Kidney (tissue), 14 donors: ENCODE data around the gene DRAM1. TPM values are rescaled to one million over a fixed set of nuclear protein-coding genes. Genes with fewer than 3 reads are reported as not detected.
"Not testable (repeated sequence)": the region's sequence is repeated elsewhere in the genome, so short reads cannot be mapped to it uniquely, and the experiment has no call there.

Source experiments
- DNase-seq, 5 donors: peaks; one replicate each; pipeline ENCODE4 v3.0.0-alpha.2; 2013 to 2020
- FAIRE-seq: peaks from 2 replicates; lab custom pipeline; 2012; peaks lifted over from hg19 to GRCh38; lab: Jason Lieb, UNC
- H3K27ac ChIP-seq, 2 donors: one replicate each; pipeline ENCODE4 v1.7.0; 2013; ENCODE audit warnings: low read depth in 2 of 2, low read length in 2 of 2, inconsistent platforms in 1 of 2
- H3K27me3 ChIP-seq: one replicate; pipeline ENCODE4 v1.7.1; 2013; ENCODE audit warnings: low read length, inconsistent platforms; ENCODE audit not compliant: control insufficient read depth, insufficient read depth
- H3K36me3 ChIP-seq, 3 donors: one replicate each; pipeline versions ENCODE4 v1.7.0 to v1.7.1; 2013; ENCODE audit warnings: low read length in 3 of 3, control low read depth in 1 of 3, inconsistent platforms in 1 of 3; ENCODE audit not compliant: insufficient read depth in 3 of 3, control insufficient read depth in 2 of 3
- H3K4me1 ChIP-seq, 3 donors: one replicate each; pipeline versions ENCODE4 v1.7.0 to v1.7.1; 2013; ENCODE audit warnings: low read length in 3 of 3, inconsistent platforms in 1 of 3, low read depth in 1 of 3; ENCODE audit not compliant: control insufficient read depth in 2 of 3, insufficient read depth in 2 of 3
- H3K4me3 ChIP-seq, 3 donors: one replicate each; pipeline versions ENCODE4 v1.7.0 to v1.8.1; 2013; ENCODE audit warnings: low read length in 3 of 3, control low read depth in 1 of 3, inconsistent platforms in 1 of 3
- H3K9ac ChIP-seq, 3 donors: one replicate each; pipeline versions ENCODE4 v1.7.0 to v1.7.1; 2013; ENCODE audit warnings: low read length in 3 of 3, control low read depth in 1 of 3, inconsistent platforms in 1 of 3
- H3K9me3 ChIP-seq, 3 donors: one replicate each; pipeline versions ENCODE4 v1.7.0 to v1.7.1; 2013; ENCODE audit warnings: low read length in 3 of 3, control low read depth in 1 of 3, inconsistent platforms in 1 of 3; ENCODE audit not compliant: control insufficient read depth in 2 of 3, insufficient read depth in 1 of 3
- intact Hi-C: fragments of 100-400 bp; cut with DNase I; formaldehyde crosslinking; loops from one replicate; pipeline ENCODE4 v1.11.1; 2022
- polyA plus RNA-seq: library from polyadenylated mRNA; stranded (reverse); fragments of 350-450 nt; fragmentation: Illumina TruSeq; extraction: RNeasy Lipid Tissue Mini Kit (QIAGEN cat#74804); gene quantifications from one replicate; pipeline ENCODE4 v1.2.3, GENCODE V29; 2014; ENCODE audit warnings: low read depth, low replicate concordance; ENCODE audit not compliant: insufficient read depth
- total RNA-seq: library from RNA; stranded (reverse); fragmentation: NEBNext Ultra II Directional; extraction: Animal tissue kit (Norgen Biotek cat#: 25700); gene quantifications from one replicate; pipeline ENCODE4 v1.2.1, GENCODE V29; 2021
- TF ChIP-seq, protein P1 (sequence below): IDR thresholded peaks from 3 replicates; pipeline ENCODE4 v1.5.1; 2012; ENCODE audit warnings: mild to moderate bottlenecking, moderate library complexity, borderline replicate concordance; ENCODE audit not compliant: insufficient read depth; ENCODE audit errors: extremely low read depth
- donor health status: control.
- donor health status: control.
- donor health status: control.
- donor health status: control.
- donor health status: control.
- donor health status: DM: yes; HTN: yes; CAD: no.
- donor health status: Normal renal cell carcinoma (clear cell type).

The DRAM1 gene
- total and polyA plus RNA-seq, 2 donors from 2014 or later, result 19.0 to 35.8 TPM

- DNase-seq (no peak), FAIRE-seq (no peak)
- no peak overlapping the region for H3K27ac ChIP-seq
- no peaks in the 10 kb centered on the region for H3K9me3 ChIP-seq
- TF ChIP-seq, protein P1, sequence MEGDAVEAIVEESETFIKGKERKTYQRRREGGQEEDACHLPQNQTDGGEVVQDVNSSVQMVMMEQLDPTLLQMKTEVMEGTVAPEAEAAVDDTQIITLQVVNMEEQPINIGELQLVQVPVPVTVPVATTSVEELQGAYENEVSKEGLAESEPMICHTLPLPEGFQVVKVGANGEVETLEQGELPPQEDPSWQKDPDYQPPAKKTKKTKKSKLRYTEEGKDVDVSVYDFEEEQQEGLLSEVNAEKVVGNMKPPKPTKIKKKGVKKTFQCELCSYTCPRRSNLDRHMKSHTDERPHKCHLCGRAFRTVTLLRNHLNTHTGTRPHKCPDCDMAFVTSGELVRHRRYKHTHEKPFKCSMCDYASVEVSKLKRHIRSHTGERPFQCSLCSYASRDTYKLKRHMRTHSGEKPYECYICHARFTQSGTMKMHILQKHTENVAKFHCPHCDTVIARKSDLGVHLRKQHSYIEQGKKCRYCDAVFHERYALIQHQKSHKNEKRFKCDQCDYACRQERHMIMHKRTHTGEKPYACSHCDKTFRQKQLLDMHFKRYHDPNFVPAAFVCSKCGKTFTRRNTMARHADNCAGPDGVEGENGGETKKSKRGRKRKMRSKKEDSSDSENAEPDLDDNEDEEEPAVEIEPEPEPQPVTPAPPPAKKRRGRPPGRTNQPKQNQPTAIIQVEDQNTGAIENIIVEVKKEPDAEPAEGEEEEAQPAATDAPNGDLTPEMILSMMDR, result no peak
- no peaks in the 10 kb centered on the region for H3K36me3 ChIP-seq
- no peak overlapping the region for H3K4me3 ChIP-seq
- H3K4me1 ChIP-seq, result peaks cover 0 to 10% (median 7%) of the 10 kb centered on the region in 3 donors
- no peaks in the 10 kb centered on the region for H3K27me3 ChIP-seq
- intact Hi-C loops, result no loop called here
- no peak overlapping the region for H3K9ac ChIP-seq
Observed at GRCh38 chr12:101884174-101884573, 6.8 kb downstream of the DRAM1 start.

DNA sequence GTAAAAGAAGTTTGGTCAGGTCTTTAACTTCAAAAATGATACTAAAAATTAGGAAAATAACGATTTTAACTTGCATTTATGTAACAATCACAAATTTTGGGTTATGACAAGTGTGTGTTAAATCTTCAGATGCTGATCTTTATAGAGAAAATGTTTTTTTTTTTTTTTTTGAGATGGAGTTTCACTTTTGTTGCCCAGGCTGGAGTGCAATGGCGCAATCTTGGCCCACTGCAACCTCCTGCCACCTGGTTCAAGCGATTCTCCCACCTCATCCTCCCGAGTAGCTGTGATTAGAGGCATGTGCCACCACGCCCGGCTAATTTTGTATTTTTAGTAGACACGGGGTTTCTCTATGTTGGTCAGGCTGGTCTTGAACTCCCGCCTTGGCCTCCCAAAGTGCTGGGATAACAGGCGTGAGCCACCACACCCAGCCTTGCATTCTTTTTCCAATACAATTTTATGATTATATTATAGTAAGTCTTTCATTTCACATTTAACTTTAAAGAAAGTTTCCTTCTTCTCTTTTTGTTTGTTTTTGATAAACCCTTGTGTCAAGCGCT, 7.5 kb downstream of the DRAM1 start:
- not testable (repeated sequence) for H3K9me3 ChIP-seq, FAIRE-seq

DNA sequence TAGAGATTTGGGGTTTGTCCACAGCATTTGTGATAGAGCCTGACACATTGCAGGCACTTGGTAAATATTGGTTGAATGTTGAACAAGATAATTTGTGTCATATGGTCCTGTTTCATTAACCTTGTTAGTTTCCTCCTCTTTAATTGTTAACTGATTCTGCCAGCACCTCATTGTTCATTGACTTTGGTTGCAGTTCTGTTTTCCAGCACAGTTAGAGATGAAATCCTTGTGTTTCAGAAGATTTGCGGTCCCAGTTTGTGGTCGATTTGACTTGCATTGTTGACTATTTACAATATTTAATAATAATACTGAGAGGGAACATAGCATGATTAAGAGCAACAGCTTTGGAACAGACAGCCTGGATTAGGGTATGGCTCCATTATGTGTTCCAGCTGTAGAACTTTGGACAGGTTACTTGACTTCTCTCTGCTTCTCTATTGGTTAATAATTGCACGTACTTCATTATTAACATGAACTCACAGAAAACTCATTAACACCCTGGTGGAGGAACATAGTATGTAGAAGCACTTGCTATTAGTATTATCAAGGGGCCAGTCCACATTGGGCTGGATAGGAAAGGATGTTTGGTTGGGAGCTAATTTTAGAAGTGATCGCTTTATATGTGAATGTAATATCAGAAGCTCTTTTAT, 8.7 kb downstream of the DRAM1 start:
- Histone ChIP-seq H3K4me1 (peaks cover 0 to 7% (median 6%) of the 10 kb centered on the region in 3 donors), H3K36me3 (no peaks in the 10 kb centered on the region), H3K9ac (no peak overlapping the region), H3K27ac (peak overlapping the region; percentile 16 to 32), H3K4me3 (peak overlapping the region in 2 of 3 donors; percentile 34 to 54), H3K9me3 (no peaks in the 10 kb centered on the region), H3K27me3 (no peaks in the 10 kb centered on the region)
- intact Hi-C loops, result no loop called here
- FAIRE-seq (no peak), DNase-seq (peak in 1 of 5 donors; percentile 37)
- TF ChIP-seq, protein P1, result no peak

More for the DNA sequence above, 7.5 kb downstream of the DRAM1 start:
- H3K4me1 ChIP-seq, H3K4me3 ChIP-seq, H3K9ac ChIP-seq, H3K27ac ChIP-seq, H3K27me3 ChIP-seq, DNase-seq, H3K36me3 ChIP-seq, intact Hi-C loops: not testable (repeated sequence)

GRCh38 chr12:101889211-101889752, 11.9 kb downstream of the DRAM1 start:
- Histone ChIP-seq H3K36me3 (no peaks in the 10 kb centered on the region), H3K9ac (no peak overlapping the region), H3K4me1 (peaks cover 6 to 12% (median 11%) of the 10 kb centered on the region in 3 donors), H3K27ac (peak overlapping the region in 1 of 2 donors; percentile 13), H3K4me3 (peak overlapping the region in 2 of 3 donors; percentile 0 to 29), H3K9me3 (no peaks in the 10 kb centered on the region), H3K27me3 (no peaks in the 10 kb centered on the region)
- FAIRE-seq, result no peak
- intact Hi-C loops, result no loop called here
- TF ChIP-seq, protein P1, result no peak
- DNase-seq, result no peak
